Liver (tissue), 9 donors: ENCODE data around the gene IGF1R. TPM values are rescaled to one million over a fixed set of nuclear protein-coding genes. Genes with fewer than 3 reads are reported as not detected.

Experiments used
- DNase-seq: peaks from one replicate; pipeline ENCODE4 v3.0.0-alpha.2; 2017; ENCODE audit warnings: low spot score
- H3K27ac ChIP-seq, 2 donors: one replicate each; pipeline ENCODE4 v1.7.0; 2013; ENCODE audit warnings: inconsistent platforms in 2 of 2, low read length in 2 of 2, control low read depth in 1 of 2, low read depth in 1 of 2, mild to moderate bottlenecking in 1 of 2
- H3K27me3 ChIP-seq, 4 donors: one replicate each; pipeline versions ENCODE4 v1.6.1 to v1.7.0; 2013; ENCODE audit warnings: low read length in 3 of 4, inconsistent platforms in 1 of 4, mild to moderate bottlenecking in 1 of 4, moderate library complexity in 1 of 4; ENCODE audit not compliant: control insufficient read depth in 4 of 4, insufficient read depth in 4 of 4
- H3K36me3 ChIP-seq, 4 donors: one replicate each; pipeline versions ENCODE4 v1.6.1 to v1.7.0; 2013; ENCODE audit warnings: low read length in 3 of 4, mild to moderate bottlenecking in 3 of 4, low read depth in 1 of 4, moderate library complexity in 1 of 4; ENCODE audit not compliant: control insufficient read depth in 4 of 4, insufficient read depth in 3 of 4
- H3K4me1 ChIP-seq, 4 donors: one replicate each; pipeline versions ENCODE4 v1.6.1 to v1.7.0; 2013; ENCODE audit warnings: low read length in 3 of 4, mild to moderate bottlenecking in 3 of 4, moderate library complexity in 1 of 4; ENCODE audit not compliant: control insufficient read depth in 4 of 4, insufficient read depth in 4 of 4
- H3K4me3 ChIP-seq, 3 donors: one replicate each; pipeline versions ENCODE4 v1.6.1 to v1.7.0; 2013; ENCODE audit warnings: low read length in 3 of 3, control low read depth in 1 of 3, low read depth in 1 of 3, mild to moderate bottlenecking in 1 of 3
- H3K9ac ChIP-seq, 2 donors: one replicate each; pipeline ENCODE4 v1.7.0; 2013; ENCODE audit warnings: low read length in 2 of 2, mild to moderate bottlenecking in 2 of 2, moderate library complexity in 2 of 2, control low read depth in 1 of 2, low read depth in 1 of 2
- H3K9me3 ChIP-seq, 4 donors: one replicate each; pipeline versions ENCODE4 v1.6.1 to v1.7.0; 2013; ENCODE audit warnings: low read length in 3 of 4; ENCODE audit not compliant: control insufficient read depth in 4 of 4
- EGR1 ChIP-seq, 2 donors: IDR thresholded peaks; 2 replicates each; pipeline ENCODE4 v1.6.1; 2016 to 2018; ENCODE audit warnings: antibody characterized with exemption in 2 of 2, low read depth in 2 of 2
- FOXA1 ChIP-seq: IDR thresholded peaks from 2 replicates; pipeline ENCODE4 v1.6.1; 2016; ENCODE audit warnings: antibody characterized with exemption
- FOXA2 ChIP-seq: IDR thresholded peaks from 2 replicates; pipeline ENCODE4 v1.6.1; 2016; ENCODE audit warnings: antibody characterized with exemption
- GABPA ChIP-seq, 2 donors: IDR thresholded peaks in 1 of 2; conservative IDR thresholded peaks in 1 of 2; 2 replicates each; pipeline ENCODE4 v1.6.1; 2016; ENCODE audit warnings: antibody characterized with exemption in 2 of 2, mild to moderate bottlenecking in 1 of 2, moderate library complexity in 1 of 2
- HNF4A ChIP-seq, 2 donors: conservative IDR thresholded peaks; 2 replicates each; pipeline ENCODE4 v1.6.1; 2016; ENCODE audit warnings: antibody characterized with exemption in 2 of 2, mild to moderate bottlenecking in 2 of 2
- HNF4G ChIP-seq: IDR thresholded peaks from 2 replicates; pipeline ENCODE4 v1.6.1; 2016; ENCODE audit warnings: antibody characterized with exemption
- JUND ChIP-seq, 2 donors: IDR thresholded peaks; 2 replicates each; pipeline ENCODE4 v1.6.1; 2016; ENCODE audit warnings: antibody characterized with exemption in 2 of 2
- RAD21 ChIP-seq, 2 donors: IDR thresholded peaks; 2 replicates each; pipeline ENCODE4 v1.6.1; 2016; ENCODE audit warnings: antibody characterized with exemption in 2 of 2, mild to moderate bottlenecking in 2 of 2
- SP1 ChIP-seq: IDR thresholded peaks from 2 replicates; pipeline ENCODE4 v1.6.1; 2018; ENCODE audit warnings: antibody characterized with exemption, mild to moderate bottlenecking
- YY1 ChIP-seq: IDR thresholded peaks from 2 replicates; pipeline ENCODE4 v1.6.1; 2016; ENCODE audit warnings: antibody characterized with exemption, mild to moderate bottlenecking
- WGBS: extraction: QIAGEN DNeasy Blood & Tissue Kit; methylation state at CpG from one replicate; pipeline ENCODE4 v1.1.7; 2013; 5-methylcytosine and 5-hydroxymethylcytosine counted together
- polyA plus RNA-seq, 2 donors: library from polyadenylated mRNA; stranded (reverse) in 1 of 2; unstranded in 1 of 2; fragments of 200-250 nt in 1 of 2; fragments of >200 nt in 1 of 2; fragmentation: Nextera tagmentation in 1 of 2; extraction: Ambion mirVana in 1 of 2; gene quantifications; one replicate each; pipeline versions ENCODE4 v1.2.1 to v1.2.3, GENCODE V29; 2013 to 2015
- total RNA-seq, 2 donors: library from RNA; depleted of rRNA; stranded (reverse); fragments of >200 nt; gene quantifications; one replicate each; pipeline ENCODE4 v1.2.3, GENCODE V29; 2014
- TF ChIP-seq, protein P1 (sequence below): IDR thresholded peaks from 2 replicates; pipeline ENCODE4 v1.6.1; 2016; ENCODE audit warnings: antibody characterized with exemption
- TF ChIP-seq, protein P2 (sequence below): IDR thresholded peaks from 2 replicates; pipeline ENCODE4 v1.6.1; 2016; ENCODE audit warnings: antibody characterized with exemption
- TF ChIP-seq, protein P3 (sequence below): fragments of 150-350 bp; IDR thresholded peaks from 2 replicates; pipeline ENCODE4 v1.5.1; 2017; ENCODE audit warnings: improper control_type of control experiment, low read depth, low read length; ENCODE audit not compliant: missing input control
- TF ChIP-seq, protein P4 (sequence below): IDR thresholded peaks from 2 replicates; pipeline ENCODE4 v1.6.1; 2016; ENCODE audit warnings: antibody characterized with exemption
- donor health status: healthy.
- donor health status: healthy.
- donor health status: healthy.
- donor health status: healthy.
- donor health status: healthy.

The IGF1R gene
- total and polyA plus RNA-seq, 4 donors = 0.69 to 10.3 (median 3.2) TPM

DNA sequence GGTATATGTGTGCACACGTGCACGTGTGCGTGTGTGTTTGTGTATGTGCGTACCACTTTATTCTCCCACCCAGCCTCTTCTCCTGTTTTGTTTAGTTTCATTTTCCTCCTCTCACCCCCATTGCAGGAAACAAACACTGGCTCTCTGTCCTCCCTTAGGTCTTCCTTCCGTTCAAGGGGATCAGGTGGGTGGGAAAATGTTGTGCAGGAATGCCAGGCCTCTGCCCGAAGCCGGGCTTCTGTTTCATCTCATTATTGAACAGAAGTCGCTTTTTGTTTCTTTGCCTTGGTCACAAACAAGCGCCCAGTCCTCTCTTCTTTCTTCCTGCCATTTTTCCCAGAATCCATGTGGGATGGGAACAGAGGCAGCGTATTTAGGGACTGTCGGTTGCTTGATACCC, 69.6 kb downstream of the IGF1R start:
- Histone ChIP-seq H3K9me3 (no peaks in the 10 kb centered on the region), H3K27ac (no peak overlapping the region), H3K27me3 (no peaks in the 10 kb centered on the region), H3K9ac (no peak overlapping the region), H3K4me3 (no peak overlapping the region), H3K36me3 (no peaks in the 10 kb centered on the region), H3K4me1 (peaks cover 0 to 3% (median 1%) of the 10 kb centered on the region in 4 donors)
- 84% methylated on average over 11 of the region's 11 CpGs for whole genome bisulfite sequencing
- DNase-seq = no peak
- TF ChIP-seq GABPA (IDR thresholded peaks at IDR 0.05 in 1 of 2, conservative IDR thresholded peaks at IDR 0.05 in 1 of 2) (no peak), YY1 (no peak), HNF4A (conservative IDR thresholded peaks at IDR 0.05) (no peak), FOXA1 (no peak), EGR1 (IDR thresholded peaks at IDR 0.05; ENCODE audit: low read depth in 2 of 2) (no peak), RAD21 (IDR thresholded peaks at IDR 0.05) (no peak), SP1 (no peak)
- TF ChIP-seq, protein P1, sequence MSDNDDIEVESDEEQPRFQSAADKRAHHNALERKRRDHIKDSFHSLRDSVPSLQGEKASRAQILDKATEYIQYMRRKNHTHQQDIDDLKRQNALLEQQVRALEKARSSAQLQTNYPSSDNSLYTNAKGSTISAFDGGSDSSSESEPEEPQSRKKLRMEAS = no peak
- TF ChIP-seq, protein P2, sequence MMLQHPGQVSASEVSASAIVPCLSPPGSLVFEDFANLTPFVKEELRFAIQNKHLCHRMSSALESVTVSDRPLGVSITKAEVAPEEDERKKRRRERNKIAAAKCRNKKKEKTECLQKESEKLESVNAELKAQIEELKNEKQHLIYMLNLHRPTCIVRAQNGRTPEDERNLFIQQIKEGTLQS = no peak
- TF ChIP-seq, protein P3, sequence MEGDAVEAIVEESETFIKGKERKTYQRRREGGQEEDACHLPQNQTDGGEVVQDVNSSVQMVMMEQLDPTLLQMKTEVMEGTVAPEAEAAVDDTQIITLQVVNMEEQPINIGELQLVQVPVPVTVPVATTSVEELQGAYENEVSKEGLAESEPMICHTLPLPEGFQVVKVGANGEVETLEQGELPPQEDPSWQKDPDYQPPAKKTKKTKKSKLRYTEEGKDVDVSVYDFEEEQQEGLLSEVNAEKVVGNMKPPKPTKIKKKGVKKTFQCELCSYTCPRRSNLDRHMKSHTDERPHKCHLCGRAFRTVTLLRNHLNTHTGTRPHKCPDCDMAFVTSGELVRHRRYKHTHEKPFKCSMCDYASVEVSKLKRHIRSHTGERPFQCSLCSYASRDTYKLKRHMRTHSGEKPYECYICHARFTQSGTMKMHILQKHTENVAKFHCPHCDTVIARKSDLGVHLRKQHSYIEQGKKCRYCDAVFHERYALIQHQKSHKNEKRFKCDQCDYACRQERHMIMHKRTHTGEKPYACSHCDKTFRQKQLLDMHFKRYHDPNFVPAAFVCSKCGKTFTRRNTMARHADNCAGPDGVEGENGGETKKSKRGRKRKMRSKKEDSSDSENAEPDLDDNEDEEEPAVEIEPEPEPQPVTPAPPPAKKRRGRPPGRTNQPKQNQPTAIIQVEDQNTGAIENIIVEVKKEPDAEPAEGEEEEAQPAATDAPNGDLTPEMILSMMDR = no peak
- TF ChIP-seq, protein P4, sequence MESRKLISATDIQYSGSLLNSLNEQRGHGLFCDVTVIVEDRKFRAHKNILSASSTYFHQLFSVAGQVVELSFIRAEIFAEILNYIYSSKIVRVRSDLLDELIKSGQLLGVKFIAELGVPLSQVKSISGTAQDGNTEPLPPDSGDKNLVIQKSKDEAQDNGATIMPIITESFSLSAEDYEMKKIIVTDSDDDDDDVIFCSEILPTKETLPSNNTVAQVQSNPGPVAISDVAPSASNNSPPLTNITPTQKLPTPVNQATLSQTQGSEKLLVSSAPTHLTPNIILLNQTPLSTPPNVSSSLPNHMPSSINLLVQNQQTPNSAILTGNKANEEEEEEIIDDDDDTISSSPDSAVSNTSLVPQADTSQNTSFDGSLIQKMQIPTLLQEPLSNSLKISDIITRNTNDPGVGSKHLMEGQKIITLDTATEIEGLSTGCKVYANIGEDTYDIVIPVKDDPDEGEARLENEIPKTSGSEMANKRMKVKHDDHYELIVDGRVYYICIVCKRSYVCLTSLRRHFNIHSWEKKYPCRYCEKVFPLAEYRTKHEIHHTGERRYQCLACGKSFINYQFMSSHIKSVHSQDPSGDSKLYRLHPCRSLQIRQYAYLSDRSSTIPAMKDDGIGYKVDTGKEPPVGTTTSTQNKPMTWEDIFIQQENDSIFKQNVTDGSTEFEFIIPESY = no peak

DNA sequence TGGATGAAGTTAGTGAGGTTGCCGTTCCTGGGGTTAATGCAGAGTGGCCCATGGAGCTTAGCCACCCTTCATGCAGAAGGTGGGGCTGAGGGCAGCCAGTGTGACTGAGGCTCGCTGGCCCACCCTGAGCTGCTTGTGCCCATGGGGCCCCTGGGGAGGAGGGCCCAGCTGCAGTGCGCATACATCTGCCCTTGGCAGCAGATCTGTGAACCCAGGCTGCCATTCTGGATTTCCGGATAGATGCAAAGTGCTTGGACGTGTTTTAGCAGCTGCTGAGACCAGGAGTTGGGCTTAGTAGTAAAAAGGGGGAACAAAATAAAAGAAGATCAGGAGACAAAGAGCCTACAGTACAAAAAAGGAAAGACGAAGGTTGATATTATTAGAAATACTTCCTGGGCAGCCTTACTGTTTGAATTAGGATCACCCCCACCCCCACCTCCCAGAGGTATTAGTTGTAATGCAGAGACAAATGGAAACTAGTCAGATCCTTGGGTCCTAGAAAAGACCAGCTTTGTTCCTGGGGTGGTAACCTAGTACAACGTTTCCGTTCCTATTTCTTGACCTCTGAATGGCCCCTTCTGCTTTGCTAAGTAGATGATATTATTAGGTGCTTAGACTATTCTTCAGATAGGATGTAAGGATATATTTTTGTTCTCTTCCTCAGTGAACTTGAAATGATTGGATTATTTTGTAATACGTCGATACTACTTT, 70.2 kb downstream of the IGF1R start:
- Histone ChIP-seq H3K9ac (no peak overlapping the region), H3K4me1 (peaks cover 0 to 3% (median 1%) of the 10 kb centered on the region in 4 donors), H3K36me3 (no peaks in the 10 kb centered on the region), H3K4me3 (no peak overlapping the region), H3K27me3 (no peaks in the 10 kb centered on the region), H3K27ac (no peak overlapping the region), H3K9me3 (no peaks in the 10 kb centered on the region)
- DNase-seq = no peak
- TF ChIP-seq HNF4G (no peak), HNF4A (conservative IDR thresholded peaks at IDR 0.05) (no peak), FOXA2 (no peak), SP1 (no peak), JUND (IDR thresholded peaks at IDR 0.05) (no peak), YY1 (no peak)
- WGBS = 68% methylated on average over 10 of the region's 10 CpGs
